T-helper 17 cell (primary cell): ENCODE data around the gene ANKMY1. TPM values are rescaled to one million over a fixed set of nuclear protein-coding genes. Genes with fewer than 3 reads are reported as not detected.

Experiments used
- ATAC-seq: fragments of 150-1000 bp; cut with Tn5 transposase; 2 replicates; pipeline ENCODE4 v1.10.0; 2021; ENCODE audit warnings: mild to moderate bottlenecking, moderate library complexity
- DNase-seq, 3 donors: peaks; one replicate each; pipeline versions ENCODE4 v3.0.0 to v3.0.0-alpha.2; 2020 to 2021
- H3K9me3 ChIP-seq: one replicate; pipeline ENCODE4 v1.7.0; 2013; ENCODE audit warnings: low read length, mild to moderate bottlenecking; ENCODE audit not compliant: control insufficient read depth, poor library complexity, severe bottlenecking
- H3K27ac Mint-ChIP-seq: one replicate; pipeline ENCODE4 v1.8.0; 2022; ENCODE audit warnings: mild to moderate bottlenecking, moderate library complexity, mixed read lengths
- H3K27me3 Mint-ChIP-seq: one replicate; pipeline ENCODE4 v1.8.0; 2022; ENCODE audit warnings: mixed read lengths
- H3K36me3 Mint-ChIP-seq: one replicate; pipeline ENCODE4 v1.8.0; 2022; ENCODE audit warnings: low read depth, mixed read lengths
- H3K4me1 Mint-ChIP-seq: one replicate; pipeline ENCODE4 v1.8.0; 2022; ENCODE audit warnings: mild to moderate bottlenecking, mixed read lengths
- H3K4me3 Mint-ChIP-seq: one replicate; pipeline ENCODE4 v1.8.0; 2022; ENCODE audit warnings: mild to moderate bottlenecking, moderate library complexity, mixed read lengths
- total RNA-seq, 4 donors: library from RNA in 2 of 4; stranded (reverse) in 2 of 4; gene quantifications; one replicate each; pipeline ENCODE4 v1.2.3 and lab custom pipeline; 2022 to 2026

The ANKMY1 gene
- total RNA-seq, 2 donors from 2014 or later = 34.6 to 42.6 TPM

DNA sequence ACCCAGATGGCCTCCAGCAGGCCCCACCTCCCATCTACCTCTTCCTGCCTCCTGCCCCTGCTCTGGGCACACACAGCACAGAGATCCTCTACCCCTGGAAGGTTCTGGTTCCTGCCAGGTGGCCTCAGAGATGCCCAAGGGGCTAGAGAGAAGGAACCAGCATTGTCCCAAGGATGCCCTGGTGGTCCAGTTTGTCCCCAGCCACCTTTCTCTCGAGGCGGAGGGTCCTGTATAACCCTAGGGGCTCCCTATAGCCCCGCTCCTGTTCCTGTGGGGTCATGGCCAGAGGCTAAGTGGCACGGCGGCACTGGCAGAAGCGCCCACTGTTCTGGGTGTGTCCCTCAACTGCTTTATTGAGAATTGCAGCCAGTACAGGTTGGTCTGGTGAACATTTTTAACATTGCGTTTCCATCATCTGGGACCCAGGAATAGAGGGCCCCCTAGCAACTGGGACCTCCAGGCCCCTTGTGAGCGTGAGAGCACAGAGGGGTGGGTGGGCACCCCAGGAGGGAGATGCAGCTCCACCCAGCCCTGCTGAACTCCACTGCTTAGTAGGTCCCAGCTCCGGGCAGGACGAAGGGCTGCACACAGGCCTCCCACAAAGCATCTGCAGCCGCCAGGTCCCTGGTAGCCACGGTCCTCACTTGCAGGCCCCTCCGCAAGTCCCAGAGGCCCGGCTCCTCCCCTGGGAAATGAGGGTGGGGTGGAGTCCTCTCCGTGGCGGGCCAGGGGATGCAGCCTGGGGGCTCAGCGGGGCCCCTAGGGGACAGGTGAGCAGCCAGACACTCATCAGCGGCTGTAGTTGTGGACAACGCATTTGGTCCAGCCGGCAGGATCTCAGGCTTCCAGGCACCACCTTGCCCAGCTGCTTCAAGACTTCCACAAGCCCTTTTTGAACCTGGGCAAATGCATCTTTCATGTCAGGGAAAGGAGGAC is 89.2 kb downstream of the ANKMY1 start:
- no peaks in the 10 kb centered on the region for H3K9me3 ChIP-seq
- ATAC-seq = no peak
- DNase-seq = no peak
- H3K27me3 Mint-ChIP-seq = no peaks in the 10 kb centered on the region
- no peaks in the 10 kb centered on the region for H3K36me3 Mint-ChIP-seq
- no peak overlapping the region for H3K27ac Mint-ChIP-seq
- H3K4me3 Mint-ChIP-seq = no peak overlapping the region
- no peaks in the 10 kb centered on the region for H3K4me1 Mint-ChIP-seq

DNA sequence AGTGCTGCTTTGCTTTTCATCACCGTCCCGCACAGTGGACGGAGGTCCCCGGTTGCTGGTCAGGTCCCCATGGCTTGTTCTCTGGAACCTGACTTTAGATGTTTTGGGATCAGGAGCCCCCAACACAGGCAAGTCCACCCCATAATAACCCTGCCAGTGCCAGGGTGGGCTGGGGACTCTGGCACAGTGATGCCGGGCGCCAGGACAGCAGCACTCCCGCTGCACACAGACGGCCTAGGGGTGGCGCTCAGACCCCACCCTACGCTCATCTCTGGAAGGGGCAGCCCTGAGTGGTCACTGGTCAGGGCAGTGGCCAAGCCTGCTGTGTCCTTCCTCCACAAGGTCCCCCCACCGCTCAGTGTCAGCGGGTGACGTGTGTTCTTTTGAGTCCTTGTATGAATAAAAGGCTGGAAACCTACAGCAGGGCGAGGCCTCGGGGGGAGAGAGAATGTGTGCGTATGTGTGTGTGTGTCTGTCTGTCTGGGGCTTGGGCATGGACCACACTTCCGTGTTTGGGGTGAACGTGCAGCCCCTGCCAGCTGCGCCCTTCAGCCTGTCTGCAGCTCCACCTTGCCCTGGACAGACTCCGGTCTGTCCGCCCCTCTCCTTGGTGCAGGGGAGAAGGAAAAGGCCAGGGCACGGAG is 90.0 kb downstream of the ANKMY1 start:
- DNase-seq (peak in 1 of 3 donors; percentile 8), ATAC-seq (no peak)
- Mint-ChIP-seq H3K4me3 (no peak overlapping the region), H3K27me3 (no peaks in the 10 kb centered on the region), H3K27ac (no peak overlapping the region), H3K36me3 (no peaks in the 10 kb centered on the region), H3K4me1 (no peaks in the 10 kb centered on the region)
- no peaks in the 10 kb centered on the region for H3K9me3 ChIP-seq

DNA sequence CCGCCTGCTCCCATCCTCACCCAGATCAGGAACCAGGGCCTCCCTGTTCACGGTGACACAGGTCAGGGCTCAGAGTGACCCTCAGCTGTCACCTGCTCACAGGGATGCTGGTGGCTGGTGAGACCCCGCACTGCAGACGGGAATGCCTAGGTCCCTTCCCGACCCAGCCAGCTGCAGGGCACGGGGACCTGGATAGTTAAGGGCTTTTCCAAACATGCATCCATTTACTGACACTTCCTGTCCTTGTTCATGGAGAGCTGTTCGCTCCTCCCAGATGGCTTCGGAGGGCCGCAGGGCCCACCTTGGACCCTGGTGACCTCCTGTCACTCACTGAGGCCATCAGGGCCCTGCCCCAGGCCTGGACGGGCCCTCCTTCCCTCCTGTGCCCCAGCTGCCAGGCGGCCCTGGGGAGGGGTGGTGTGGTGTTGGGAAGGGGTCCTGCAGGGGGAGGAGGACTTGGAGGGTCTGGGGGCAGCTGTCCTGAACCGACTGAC is 90.6 kb downstream of the ANKMY1 start:
- no peaks in the 10 kb centered on the region for H3K27me3 Mint-ChIP-seq
- no peak for ATAC-seq
- no peak overlapping the region for H3K27ac Mint-ChIP-seq
- no peaks in the 10 kb centered on the region for H3K9me3 ChIP-seq
- H3K4me3 Mint-ChIP-seq = no peak overlapping the region
- no peak for DNase-seq
- H3K4me1 Mint-ChIP-seq = no peaks in the 10 kb centered on the region
- no peaks in the 10 kb centered on the region for H3K36me3 Mint-ChIP-seq

DNA sequence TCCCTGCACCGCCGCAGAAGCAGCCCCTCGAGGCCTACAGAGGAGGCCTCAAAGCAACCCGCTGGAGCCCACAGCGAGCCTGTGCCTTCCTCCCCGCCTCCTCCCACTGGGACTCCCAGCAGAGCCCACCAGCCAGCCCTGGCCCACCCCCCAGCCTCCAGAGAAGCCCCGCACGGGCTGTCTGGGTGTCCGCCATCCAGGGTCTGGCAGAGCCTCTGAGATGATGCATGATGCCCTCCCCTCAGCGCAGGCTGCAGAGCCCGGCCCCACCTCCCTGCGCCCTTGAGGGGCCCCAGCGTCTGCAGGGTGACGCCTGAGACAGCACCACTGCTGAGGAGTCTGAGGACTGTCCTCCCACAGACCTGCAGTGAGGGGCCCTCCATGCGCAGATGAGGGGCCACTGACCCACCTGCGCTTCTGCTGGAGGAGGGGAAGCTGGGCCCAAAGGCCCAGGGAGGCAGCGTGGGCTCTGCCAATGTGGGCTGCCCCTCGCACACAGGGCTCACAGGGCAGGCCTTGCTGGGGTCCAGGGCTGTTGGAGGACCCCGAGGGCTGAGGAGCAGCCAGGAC is 91.1 kb downstream of the ANKMY1 start:
- Mint-ChIP-seq H3K4me3 (no peak overlapping the region), H3K4me1 (no peaks in the 10 kb centered on the region), H3K27ac (no peak overlapping the region), H3K36me3 (no peaks in the 10 kb centered on the region), H3K27me3 (no peaks in the 10 kb centered on the region)
- no peak for ATAC-seq
- H3K9me3 ChIP-seq = no peaks in the 10 kb centered on the region
- peak in 1 of 3 donors; percentile 7 for DNase-seq

DNA sequence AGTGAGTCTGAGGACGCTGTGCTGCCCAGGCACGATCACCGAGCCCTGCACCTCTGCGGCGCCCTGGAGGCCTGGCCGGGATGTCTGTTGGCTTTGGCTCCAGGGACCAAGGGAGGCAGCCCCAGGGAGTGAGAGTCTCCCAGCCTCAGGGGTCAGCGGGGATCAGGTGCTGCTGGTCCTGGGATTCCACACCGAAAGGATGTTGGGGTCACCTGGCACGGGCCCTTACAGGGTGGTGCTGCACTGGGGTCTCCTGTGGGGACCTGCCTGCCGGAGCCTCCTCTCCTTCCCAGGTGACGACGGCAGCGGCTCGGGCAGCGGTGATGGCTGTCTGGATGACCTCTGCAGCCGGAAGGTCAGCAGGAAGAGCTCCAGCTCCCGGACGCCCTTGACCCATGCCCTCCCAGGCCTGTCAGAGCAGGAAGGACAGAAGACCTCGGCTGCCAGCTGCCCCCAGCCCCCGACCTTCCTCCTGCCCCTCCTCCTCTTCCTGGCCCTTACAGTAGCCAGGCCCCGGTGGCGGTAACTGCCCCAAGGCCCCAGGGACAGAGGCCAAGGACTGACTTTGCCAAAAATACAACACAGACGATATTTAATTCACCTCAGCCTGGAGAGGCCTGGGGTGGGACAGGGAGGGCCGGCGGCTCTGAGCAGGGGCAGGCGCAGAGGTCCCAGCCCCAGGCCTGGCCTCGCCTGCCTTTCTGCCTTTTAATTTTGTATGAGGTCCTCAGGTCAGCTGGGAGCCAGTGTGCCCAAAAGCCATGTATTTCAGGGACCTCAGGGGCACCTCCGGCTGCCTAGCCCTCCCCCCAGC is 91.8 kb downstream of the ANKMY1 start:
- no peaks in the 10 kb centered on the region for H3K9me3 ChIP-seq
- H3K36me3 Mint-ChIP-seq = no peaks in the 10 kb centered on the region
- no peaks in the 10 kb centered on the region for H3K4me1 Mint-ChIP-seq
- no peak for DNase-seq
- no peak overlapping the region for H3K27ac Mint-ChIP-seq
- H3K27me3 Mint-ChIP-seq = no peaks in the 10 kb centered on the region
- H3K4me3 Mint-ChIP-seq = no peak overlapping the region
- no peak for ATAC-seq

DNA sequence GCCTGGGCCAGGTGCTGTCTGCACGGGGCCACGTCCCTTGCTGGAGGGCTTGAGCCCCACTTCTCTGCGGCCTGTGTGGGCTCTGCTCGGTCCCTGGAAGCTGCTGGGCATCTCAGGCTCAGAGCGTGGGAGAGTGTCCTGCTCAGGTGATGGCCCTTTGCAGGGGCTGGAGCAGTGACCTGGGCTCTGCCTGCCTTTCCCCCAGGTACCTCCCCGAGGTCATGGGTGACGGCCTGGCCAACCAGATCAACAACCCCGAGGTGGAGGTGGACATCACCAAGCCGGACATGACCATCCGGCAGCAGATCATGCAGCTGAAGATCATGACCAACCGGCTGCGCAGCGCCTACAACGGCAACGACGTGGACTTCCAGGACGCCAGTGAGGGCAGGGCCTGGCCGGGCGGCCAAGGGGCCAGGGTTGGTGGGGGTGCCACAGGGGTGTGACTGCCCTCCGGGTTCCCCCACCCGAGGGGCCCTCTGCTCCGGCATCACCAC is 92.5 kb downstream of the ANKMY1 start:
- DNase-seq (peak in 1 of 3 donors; percentile 6), ATAC-seq (no peak)
- Mint-ChIP-seq H3K4me3 (no peak overlapping the region), H3K27me3 (no peaks in the 10 kb centered on the region), H3K27ac (no peak overlapping the region), H3K4me1 (no peaks in the 10 kb centered on the region), H3K36me3 (no peaks in the 10 kb centered on the region)
- H3K9me3 ChIP-seq = no peaks in the 10 kb centered on the region

DNA sequence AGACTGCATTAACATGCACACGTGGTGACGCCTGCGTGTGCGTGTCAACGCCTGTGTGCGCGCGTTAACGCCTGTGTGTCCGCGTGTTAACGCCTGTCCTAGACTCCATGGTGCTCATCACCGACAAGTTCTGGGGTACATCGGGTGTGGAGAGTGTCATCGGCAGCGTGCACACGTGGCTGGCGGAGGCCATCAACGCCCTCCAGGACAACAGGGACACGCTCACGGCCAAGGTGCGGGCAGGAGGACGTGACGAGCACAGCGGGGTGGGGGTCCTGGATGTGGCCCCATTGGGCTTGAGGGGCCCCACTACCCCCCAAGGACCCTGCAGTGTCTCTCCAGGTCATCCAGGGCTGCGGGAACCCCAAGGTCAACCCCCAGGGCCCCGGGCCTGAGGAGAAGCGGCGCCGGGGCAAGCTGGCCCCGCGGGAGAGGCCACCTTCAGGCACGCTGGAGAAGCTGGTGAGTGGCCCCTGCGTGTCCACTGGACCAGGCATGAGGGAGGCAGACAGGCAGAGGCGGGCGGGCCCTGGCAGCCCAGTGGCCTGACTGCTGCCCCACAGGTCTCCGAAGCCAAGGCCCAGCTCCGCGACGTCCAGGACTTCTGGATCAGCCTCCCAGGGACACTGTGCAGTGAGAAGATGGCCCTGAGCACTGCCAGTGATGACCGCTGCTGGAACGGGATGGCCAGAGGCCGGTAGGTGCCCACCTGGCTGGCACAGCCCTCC is 93.1 kb downstream of the ANKMY1 start:
- peak in 1 of 3 donors; percentile 9 for DNase-seq
- no peak for ATAC-seq
- H3K4me3 Mint-ChIP-seq = no peak overlapping the region
- no peaks in the 10 kb centered on the region for H3K9me3 ChIP-seq
- no peaks in the 10 kb centered on the region for H3K4me1 Mint-ChIP-seq
- H3K27me3 Mint-ChIP-seq = no peaks in the 10 kb centered on the region
- H3K36me3 Mint-ChIP-seq = no peaks in the 10 kb centered on the region
- no peak overlapping the region for H3K27ac Mint-ChIP-seq

DNA sequence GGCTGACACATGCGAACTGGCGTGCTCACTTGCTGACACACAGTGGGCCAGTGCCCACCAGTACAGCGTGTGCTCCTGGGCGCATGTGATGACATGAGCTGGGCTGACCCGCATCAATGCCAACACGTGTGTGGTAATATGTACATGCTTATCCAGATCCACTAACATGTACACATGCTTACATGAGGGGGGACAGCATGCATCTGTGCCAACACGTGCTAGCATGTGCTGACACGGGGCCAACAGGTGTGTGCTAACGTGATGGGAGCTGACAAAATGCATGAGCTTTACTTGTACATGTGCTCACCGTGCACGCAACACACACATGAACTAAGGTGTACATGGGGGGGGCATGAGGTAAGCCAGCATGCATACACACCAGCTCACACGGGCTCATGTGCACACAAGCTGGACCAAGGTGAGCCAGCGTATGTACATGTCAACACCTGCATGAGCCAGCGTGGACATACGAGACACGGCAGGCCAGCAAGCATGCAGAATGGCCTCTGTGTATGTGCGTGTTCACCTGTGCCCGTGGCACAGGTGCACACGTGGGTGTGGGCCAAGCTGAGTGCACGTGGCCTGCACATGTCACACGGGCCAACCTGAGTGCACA is 93.8 kb downstream of the ANKMY1 start:
- no peaks in the 10 kb centered on the region for H3K36me3 Mint-ChIP-seq
- ATAC-seq (no peak), DNase-seq (peak in 1 of 3 donors; percentile 1)

DNA sequence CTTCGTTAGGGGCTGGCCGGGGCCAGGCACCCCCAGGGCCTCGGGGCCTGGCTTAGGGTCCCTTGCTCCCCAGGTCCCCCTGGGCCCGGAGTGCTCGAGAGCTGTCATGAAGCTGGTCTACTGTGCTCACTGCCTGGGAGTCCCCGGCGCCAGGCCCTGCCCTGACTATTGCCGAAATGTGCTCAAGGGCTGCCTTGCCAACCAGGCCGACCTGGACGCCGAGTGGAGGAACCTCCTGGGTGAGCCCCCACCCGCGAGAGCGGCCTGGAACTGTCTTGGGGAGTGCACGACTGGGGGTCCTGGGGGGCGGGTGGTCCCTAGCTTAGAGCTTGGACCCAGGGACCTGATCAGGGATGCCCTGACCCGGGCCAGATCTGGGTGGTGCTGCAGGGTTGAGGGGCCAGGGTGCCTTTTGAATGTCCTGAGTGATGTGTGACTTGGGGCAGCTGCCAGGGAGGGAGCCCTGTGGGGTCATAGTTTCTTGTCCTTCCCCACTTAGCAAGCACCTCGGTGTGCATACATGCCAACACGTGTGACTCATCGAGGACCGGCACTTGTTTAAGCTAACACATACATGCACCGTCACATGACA is 94.4 kb downstream of the ANKMY1 start:
- no peaks in the 10 kb centered on the region for H3K27me3 Mint-ChIP-seq
- H3K27ac Mint-ChIP-seq = no peak overlapping the region
- H3K36me3 Mint-ChIP-seq = no peaks in the 10 kb centered on the region
- no peaks in the 10 kb centered on the region for H3K4me1 Mint-ChIP-seq
- no peaks in the 10 kb centered on the region for H3K9me3 ChIP-seq
- DNase-seq = peak in 2 of 3 donors; percentile 5 to 10
- H3K4me3 Mint-ChIP-seq = no peak overlapping the region
- ATAC-seq = no peak

More for the DNA sequence above, 93.8 kb downstream of the ANKMY1 start:
- H3K9me3 ChIP-seq = no peaks in the 10 kb centered on the region
- H3K27ac Mint-ChIP-seq = no peak overlapping the region
- H3K4me3 Mint-ChIP-seq = no peak overlapping the region
- no peaks in the 10 kb centered on the region for H3K4me1 Mint-ChIP-seq
- H3K27me3 Mint-ChIP-seq = no peaks in the 10 kb centered on the region

DNA sequence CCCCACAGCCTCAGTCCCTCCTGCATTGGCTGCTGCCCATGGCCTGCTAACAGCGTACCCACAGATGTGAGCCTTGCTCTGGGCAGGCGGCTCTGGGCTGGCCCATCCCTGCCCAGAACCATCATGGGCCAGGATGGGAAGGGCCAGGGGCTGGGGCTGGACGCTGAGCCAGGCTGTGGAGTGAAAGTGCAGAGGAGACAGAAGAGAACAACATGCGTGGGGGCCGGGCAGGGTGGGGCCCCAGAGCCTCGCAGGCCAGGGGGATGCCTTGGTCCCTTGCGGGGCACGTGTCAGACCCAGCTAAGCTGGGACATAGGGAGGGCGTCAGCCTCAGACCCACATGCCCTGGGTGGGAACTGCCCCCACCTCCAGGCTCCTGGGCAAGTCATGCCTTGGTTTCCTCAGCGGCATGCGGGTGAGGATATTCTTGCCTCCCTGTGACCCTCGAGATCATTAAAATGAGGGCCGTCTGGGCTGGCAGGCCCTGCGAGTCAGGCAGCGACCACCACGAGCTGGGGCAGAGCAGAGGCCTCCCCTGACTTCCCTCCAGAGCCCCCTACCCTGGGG is 95.0 kb downstream of the ANKMY1 start:
- H3K27ac Mint-ChIP-seq = no peak overlapping the region
- H3K4me1 Mint-ChIP-seq = no peaks in the 10 kb centered on the region

DNA sequence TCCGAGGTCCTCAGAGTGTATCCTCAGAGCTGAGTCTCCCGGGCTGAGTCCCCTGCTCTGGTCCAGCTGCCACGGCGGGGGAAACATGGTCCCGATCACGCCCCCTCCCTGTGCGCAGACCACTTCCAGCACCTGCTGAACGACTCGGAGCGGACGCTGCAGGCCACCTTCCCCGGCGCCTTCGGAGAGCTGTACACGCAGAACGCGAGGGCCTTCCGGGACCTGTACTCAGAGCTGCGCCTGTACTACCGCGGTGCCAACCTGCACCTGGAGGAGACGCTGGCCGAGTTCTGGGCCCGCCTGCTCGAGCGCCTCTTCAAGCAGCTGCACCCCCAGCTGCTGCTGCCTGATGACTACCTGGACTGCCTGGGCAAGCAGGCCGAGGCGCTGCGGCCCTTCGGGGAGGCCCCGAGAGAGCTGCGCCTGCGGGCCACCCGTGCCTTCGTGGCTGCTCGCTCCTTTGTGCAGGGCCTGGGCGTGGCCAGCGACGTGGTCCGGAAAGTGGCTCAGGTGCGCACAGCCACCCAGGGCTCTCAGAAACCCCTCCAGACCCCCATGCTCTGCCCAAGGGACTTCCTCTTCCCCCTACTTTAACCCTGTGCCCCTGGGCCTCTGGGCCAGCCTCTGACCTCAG is 95.6 kb downstream of the ANKMY1 start:
- H3K27ac Mint-ChIP-seq = no peak overlapping the region
- ATAC-seq = no peak
- no peaks in the 10 kb centered on the region for H3K36me3 Mint-ChIP-seq
- no peak overlapping the region for H3K4me3 Mint-ChIP-seq
- no peaks in the 10 kb centered on the region for H3K4me1 Mint-ChIP-seq
- peak in 2 of 3 donors; percentile 5 to 8 for DNase-seq
- H3K9me3 ChIP-seq = no peaks in the 10 kb centered on the region
- no peaks in the 10 kb centered on the region for H3K27me3 Mint-ChIP-seq

More for the DNA sequence above, 95.0 kb downstream of the ANKMY1 start:
- no peaks in the 10 kb centered on the region for H3K9me3 ChIP-seq
- DNase-seq (peak in 1 of 3 donors; percentile 5), ATAC-seq (no peak)
- Mint-ChIP-seq H3K27me3 (no peaks in the 10 kb centered on the region), H3K36me3 (no peaks in the 10 kb centered on the region), H3K4me3 (no peak overlapping the region)
